ENCODE measurements around the gene PSMD2. TPM values are rescaled to one million over a fixed set of nuclear protein-coding genes. Genes with fewer than 3 reads are reported as not detected.

Gene PSMD2
- total RNA-seq, 1 experiment from 2014 or later, result 536 TPM

DNA sequence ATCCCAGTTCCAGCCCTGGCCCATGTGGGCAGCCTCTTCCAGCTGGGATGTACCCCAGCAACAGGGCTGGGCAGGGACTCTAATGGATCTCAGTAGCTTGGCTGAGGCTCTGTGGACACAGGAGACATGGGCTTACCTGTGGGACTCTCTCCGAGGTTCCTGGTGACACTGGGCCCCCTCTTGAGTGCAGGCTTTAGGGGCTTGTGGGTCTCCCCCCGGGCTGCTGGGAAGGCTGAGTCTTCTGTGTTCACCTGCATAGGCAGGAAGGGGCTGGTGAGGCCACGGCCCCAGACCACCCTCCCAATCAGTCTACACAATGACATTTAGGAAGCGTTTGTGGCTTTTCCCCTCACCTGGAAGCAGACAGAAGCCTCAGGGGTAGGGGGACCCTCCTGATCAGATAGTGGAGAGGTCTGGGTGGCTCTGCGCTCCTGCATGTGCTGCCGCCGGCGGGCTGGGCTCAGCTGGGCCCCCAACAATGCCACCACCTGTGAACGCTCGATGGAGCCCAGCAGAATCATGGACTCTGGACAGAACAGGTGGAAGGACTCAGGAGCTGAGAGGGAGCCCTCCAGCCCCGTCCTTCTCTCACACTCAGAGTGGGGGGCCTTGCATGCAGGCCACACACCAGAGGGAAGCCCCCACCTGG, 54.0 kb downstream of the PSMD2 start:
- BruUV-seq (replicated peaks), result no TSS peak
- no peaks in the 10 kb centered on the region for H3K27me3 ChIP-seq (ENCODE audit: control insufficient read depth, insufficient read depth, low read length)
- DNase-seq (ENCODE audit: low read depth, low spot score) (no peak), ATAC-seq (no peak)
- intact Hi-C loops (cut with micrococcal nuclease; ENCODE audit: unreplicated experiment), result no loop called here
- TF ChIP-seq, protein P1, sequence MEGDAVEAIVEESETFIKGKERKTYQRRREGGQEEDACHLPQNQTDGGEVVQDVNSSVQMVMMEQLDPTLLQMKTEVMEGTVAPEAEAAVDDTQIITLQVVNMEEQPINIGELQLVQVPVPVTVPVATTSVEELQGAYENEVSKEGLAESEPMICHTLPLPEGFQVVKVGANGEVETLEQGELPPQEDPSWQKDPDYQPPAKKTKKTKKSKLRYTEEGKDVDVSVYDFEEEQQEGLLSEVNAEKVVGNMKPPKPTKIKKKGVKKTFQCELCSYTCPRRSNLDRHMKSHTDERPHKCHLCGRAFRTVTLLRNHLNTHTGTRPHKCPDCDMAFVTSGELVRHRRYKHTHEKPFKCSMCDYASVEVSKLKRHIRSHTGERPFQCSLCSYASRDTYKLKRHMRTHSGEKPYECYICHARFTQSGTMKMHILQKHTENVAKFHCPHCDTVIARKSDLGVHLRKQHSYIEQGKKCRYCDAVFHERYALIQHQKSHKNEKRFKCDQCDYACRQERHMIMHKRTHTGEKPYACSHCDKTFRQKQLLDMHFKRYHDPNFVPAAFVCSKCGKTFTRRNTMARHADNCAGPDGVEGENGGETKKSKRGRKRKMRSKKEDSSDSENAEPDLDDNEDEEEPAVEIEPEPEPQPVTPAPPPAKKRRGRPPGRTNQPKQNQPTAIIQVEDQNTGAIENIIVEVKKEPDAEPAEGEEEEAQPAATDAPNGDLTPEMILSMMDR (IDR thresholded peaks at IDR 0.05), result no peak
- TF ChIP-seq, protein P2, sequence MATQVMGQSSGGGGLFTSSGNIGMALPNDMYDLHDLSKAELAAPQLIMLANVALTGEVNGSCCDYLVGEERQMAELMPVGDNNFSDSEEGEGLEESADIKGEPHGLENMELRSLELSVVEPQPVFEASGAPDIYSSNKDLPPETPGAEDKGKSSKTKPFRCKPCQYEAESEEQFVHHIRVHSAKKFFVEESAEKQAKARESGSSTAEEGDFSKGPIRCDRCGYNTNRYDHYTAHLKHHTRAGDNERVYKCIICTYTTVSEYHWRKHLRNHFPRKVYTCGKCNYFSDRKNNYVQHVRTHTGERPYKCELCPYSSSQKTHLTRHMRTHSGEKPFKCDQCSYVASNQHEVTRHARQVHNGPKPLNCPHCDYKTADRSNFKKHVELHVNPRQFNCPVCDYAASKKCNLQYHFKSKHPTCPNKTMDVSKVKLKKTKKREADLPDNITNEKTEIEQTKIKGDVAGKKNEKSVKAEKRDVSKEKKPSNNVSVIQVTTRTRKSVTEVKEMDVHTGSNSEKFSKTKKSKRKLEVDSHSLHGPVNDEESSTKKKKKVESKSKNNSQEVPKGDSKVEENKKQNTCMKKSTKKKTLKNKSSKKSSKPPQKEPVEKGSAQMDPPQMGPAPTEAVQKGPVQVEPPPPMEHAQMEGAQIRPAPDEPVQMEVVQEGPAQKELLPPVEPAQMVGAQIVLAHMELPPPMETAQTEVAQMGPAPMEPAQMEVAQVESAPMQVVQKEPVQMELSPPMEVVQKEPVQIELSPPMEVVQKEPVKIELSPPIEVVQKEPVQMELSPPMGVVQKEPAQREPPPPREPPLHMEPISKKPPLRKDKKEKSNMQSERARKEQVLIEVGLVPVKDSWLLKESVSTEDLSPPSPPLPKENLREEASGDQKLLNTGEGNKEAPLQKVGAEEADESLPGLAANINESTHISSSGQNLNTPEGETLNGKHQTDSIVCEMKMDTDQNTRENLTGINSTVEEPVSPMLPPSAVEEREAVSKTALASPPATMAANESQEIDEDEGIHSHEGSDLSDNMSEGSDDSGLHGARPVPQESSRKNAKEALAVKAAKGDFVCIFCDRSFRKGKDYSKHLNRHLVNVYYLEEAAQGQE (IDR thresholded peaks at IDR 0.05; ENCODE audit: insufficient read depth in 1 of 2, low read depth in 2 of 2, low read length in 1 of 2), result no peak
- TF ChIP-seq TCF7L2 (IDR thresholded peaks at IDR 0.05; ENCODE audit: low read depth, low read length) (no peak), POLR2AphosphoS5 (IDR thresholded peaks at IDR 0.05; ENCODE audit: low read depth, low read length) (no peak), SIN3A (IDR thresholded peaks at IDR 0.05; ENCODE audit: borderline replicate concordance, insufficient read depth, low read depth, low read length) (no peak)
- no peak overlapping the region for H3K4me3 ChIP-seq (ENCODE audit: low read depth in 2 of 2, low read length in 2 of 2)
- H3K9me3 ChIP-seq (ENCODE audit: control insufficient read depth, insufficient read depth, low read depth, low read length), result no peaks in the 10 kb centered on the region
- no peaks in the 10 kb centered on the region; the same call in 1 of the 2 replicates for H3K36me3 ChIP-seq (ENCODE audit: control insufficient read depth, insufficient read depth, low read length)
- ChIA-PET POLR2A (no interaction called here), CTCF (no interaction called here)
- no peak overlapping the region for H3K27ac ChIP-seq (ENCODE audit: low read length)
- no peaks in the 10 kb centered on the region for H3K4me1 ChIP-seq (ENCODE audit: control insufficient read depth, insufficient read depth, low read length)
- in situ Hi-C loops (cut with HindIII; ENCODE audit: low pct_unique_long_range_greater_than_20kb, low sequenced_read_pairs), result no loop called here

DNA sequence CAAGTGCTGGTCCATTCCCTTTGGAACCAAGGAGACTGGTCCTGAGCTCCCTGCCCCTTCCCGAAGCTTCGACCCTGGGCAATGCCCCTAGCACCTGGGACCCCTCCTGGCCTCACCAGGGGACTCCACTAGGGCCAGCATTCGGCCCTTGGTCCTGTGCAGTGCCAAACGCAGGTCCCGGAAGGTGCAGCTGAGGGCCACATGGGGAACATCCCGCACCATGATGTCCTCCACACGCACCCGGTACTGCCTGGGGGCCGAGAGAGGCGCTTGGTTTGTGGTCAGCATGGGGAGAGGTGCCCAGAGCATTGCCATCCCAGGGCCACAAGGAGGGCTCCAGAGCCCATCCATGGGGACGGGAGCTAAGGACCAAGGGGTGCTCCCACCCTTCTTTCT, 54.5 kb downstream of the PSMD2 start:
- ChIA-PET POLR2A (no interaction called here), CTCF (interaction anchor here (0.9 to 1.0 kb wide), 2 partner anchors 8 to 16 kb away, joined by 3 to 4 read pairs; partner anchors contain the start of gene FAM131A)
- no peaks in the 10 kb centered on the region for H3K9me3 ChIP-seq (ENCODE audit: control insufficient read depth, insufficient read depth, low read depth, low read length)
- intact Hi-C loops (cut with micrococcal nuclease; ENCODE audit: unreplicated experiment) (no loop called here), in situ Hi-C loops (cut with HindIII; ENCODE audit: low pct_unique_long_range_greater_than_20kb, low sequenced_read_pairs) (no loop called here)
- no peaks in the 10 kb centered on the region; the same call in 1 of the 2 replicates for H3K36me3 ChIP-seq (ENCODE audit: control insufficient read depth, insufficient read depth, low read length)
- ATAC-seq, result no peak
- DNase-seq (ENCODE audit: low read depth, low spot score), result no peak
- BruUV-seq (replicated peaks), result no TSS peak
- TF ChIP-seq, protein P1 (IDR thresholded peaks at IDR 0.05), result no peak
- TF ChIP-seq, protein P2 (IDR thresholded peaks at IDR 0.05; ENCODE audit: insufficient read depth in 1 of 2, low read depth in 2 of 2, low read length in 1 of 2), result no peak
- TF ChIP-seq SIN3A (IDR thresholded peaks at IDR 0.05; ENCODE audit: borderline replicate concordance, insufficient read depth, low read depth, low read length), result no peak
- TF ChIP-seq POLR2AphosphoS5 (IDR thresholded peaks at IDR 0.05; ENCODE audit: low read depth, low read length), result no peak
- no peak for TF ChIP-seq TCF7L2 (IDR thresholded peaks at IDR 0.05; ENCODE audit: low read depth, low read length)
- no peak overlapping the region for H3K4me3 ChIP-seq (ENCODE audit: low read depth in 2 of 2, low read length in 2 of 2)
- H3K4me1 ChIP-seq (ENCODE audit: control insufficient read depth, insufficient read depth, low read length), result no peaks in the 10 kb centered on the region
- no peaks in the 10 kb centered on the region for H3K27me3 ChIP-seq (ENCODE audit: control insufficient read depth, insufficient read depth, low read length)
- H3K27ac ChIP-seq (ENCODE audit: low read length), result no peak overlapping the region

All from Panc1 (cell line).